Amygdala (tissue), 56 donors: Measurements from ENCODE around the gene FASTK.

Experiments
- DNase-seq, 56 donors: peaks; one replicate each; lab custom pipeline; 2025; lab: John Stamatoyannopoulos, UW

Gene FASTK

GRCh38 chr7:151118108-151119054 is 37.8 kb upstream of the FASTK start:
- no peak for DNase-seq

GRCh38 chr7:151117565-151117964 is 37.0 kb upstream of the FASTK start:
- no peak for DNase-seq

GRCh38 chr7:151116603-151117440 is 36.2 kb upstream of the FASTK start:
- no peak for DNase-seq

GRCh38 chr7:151115836-151116418 is 35.3 kb upstream of the FASTK start:
- DNase-seq = no peak

- peak in 1 of 56 donors; percentile 25 for DNase-seq
Measured at GRCh38 chr7:151115121-151115835, 34.7 kb upstream of the FASTK start.

- no peak for DNase-seq
Measured at GRCh38 chr7:151114151-151115090, 33.8 kb upstream of the FASTK start.

GRCh38 chr7:151113344-151114150 is 32.9 kb upstream of the FASTK start:
- no peak for DNase-seq

GRCh38 chr7:151110941-151111645 is 30.5 kb upstream of the FASTK start:
- peak in 46 of 56 donors; percentile 12 to 80 (median 54) for DNase-seq

- no peak for DNase-seq
Measured at GRCh38 chr7:151110236-151110940, 29.8 kb upstream of the FASTK start.

GRCh38 chr7:151109094-151110048 is 28.8 kb upstream of the FASTK start:
- no peak for DNase-seq

GRCh38 chr7:151107882-151108281 is 27.3 kb upstream of the FASTK start:
- DNase-seq = no peak

- no peak for DNase-seq
Measured at GRCh38 chr7:151104411-151105235, 24.0 kb upstream of the FASTK start.

- DNase-seq = no peak
Measured at GRCh38 chr7:151103973-151104372, 23.4 kb upstream of the FASTK start.

- no peak for DNase-seq
Measured at GRCh38 chr7:151102991-151103390, 22.4 kb upstream of the FASTK start.
